Erythroblast (primary cell): ENCODE results near the gene BMPR2.

Source experiments
- GATA1 ChIP-seq: IDR thresholded peaks from 2 replicates; pipeline ENCODE4 v1.6.1; 2011; ENCODE audit warnings: low read depth, mild to moderate bottlenecking, control low read depth, low read length, moderate library complexity
- POLR2A ChIP-seq: IDR thresholded peaks from 2 replicates; pipeline ENCODE4 v1.6.1; 2011; ENCODE audit warnings: mild to moderate bottlenecking, low read length

DNA sequence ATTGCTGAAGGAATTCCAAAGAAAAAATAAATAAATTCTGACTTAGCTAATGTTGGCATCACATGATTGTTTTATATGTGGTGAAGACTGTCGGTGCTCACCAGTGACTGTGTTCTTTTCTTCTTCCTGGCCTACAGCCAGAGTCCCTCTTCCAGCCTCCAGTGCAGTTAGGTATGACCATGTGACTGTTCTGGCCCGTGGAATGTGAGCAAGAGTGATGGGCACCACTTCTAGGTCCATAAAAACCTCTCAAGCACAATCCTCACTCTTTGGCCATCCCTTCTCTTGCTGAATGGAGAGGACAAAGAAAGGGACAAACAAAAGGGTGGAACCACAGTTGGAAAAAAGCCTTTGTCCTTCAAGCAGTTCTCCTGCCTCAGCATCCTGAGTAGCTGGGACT, 39.0 kb upstream of the BMPR2 start:
- TF ChIP-seq POLR2A: no peak
- no peak for TF ChIP-seq GATA1
